GM18502 (cell line): ENCODE measurements around the gene TNIK.

Experiments used
- ATAC-seq: cut with Tn5 transposase; IDR thresholded peaks from one replicate; pipeline ENCODE4 v1.9.1; 2021; ENCODE audit warnings: mild to moderate bottlenecking; ENCODE audit not compliant: unreplicated experiment, poor library complexity

The TNIK gene

GRCh38 chr3:171077261-171077660 lies 382.9 kb downstream of the TNIK start:
- no peak for ATAC-seq

GRCh38 chr3:171072432-171072831 lies 387.8 kb downstream of the TNIK start:
- no peak for ATAC-seq

GRCh38 chr3:171068658-171069057 lies 391.5 kb downstream of the TNIK start:
- no peak for ATAC-seq

- ATAC-seq, result no peak
Measured at GRCh38 chr3:171066206-171066605, 394.0 kb downstream of the TNIK start.

DNA sequence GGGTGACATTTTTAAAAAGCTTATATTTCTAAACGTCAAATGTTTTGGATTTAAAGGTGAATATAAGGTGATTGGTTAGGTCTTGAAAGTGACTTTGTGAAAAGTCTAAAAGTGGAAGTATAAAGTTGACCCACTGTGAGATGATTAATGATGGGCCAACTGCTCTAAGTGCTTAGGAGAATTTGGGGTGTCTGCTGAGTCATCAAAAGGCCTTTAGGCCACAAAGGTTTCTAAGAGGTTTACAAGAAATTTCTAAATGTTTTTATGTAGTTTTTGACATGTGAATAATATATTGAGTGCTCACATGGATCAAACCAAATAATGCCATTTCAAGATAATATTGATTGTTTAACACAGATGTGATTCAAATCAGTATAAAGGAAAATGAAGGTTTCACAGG lies 394.5 kb downstream of the TNIK start:
- ATAC-seq, result no peak

GRCh38 chr3:171064461-171064860 lies 395.7 kb downstream of the TNIK start:
- ATAC-seq, result no peak

- no peak for ATAC-seq
Measured at GRCh38 chr3:171061749-171062148, 398.5 kb downstream of the TNIK start.

DNA sequence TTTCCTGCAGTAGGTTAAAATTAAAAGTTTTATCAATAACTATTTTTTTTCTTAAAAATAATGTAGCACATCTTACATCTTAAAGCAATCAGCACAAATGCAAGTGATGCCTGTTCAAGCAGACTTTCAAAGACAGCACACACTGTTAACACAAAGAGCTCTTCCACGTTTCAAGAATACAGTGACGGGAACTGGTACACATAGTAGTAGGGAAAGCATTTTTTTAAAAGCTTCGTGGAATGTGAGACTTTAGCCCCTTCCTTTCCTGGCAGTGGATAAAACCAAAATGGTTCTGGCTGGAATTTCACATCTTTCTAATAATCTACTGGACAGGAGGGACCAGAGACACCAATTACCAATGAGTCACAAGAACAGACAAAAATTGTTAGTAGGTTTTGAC lies 400.2 kb downstream of the TNIK start:
- ATAC-seq, result no peak

- no peak for ATAC-seq
Measured at GRCh38 chr3:171058873-171059603, 401.2 kb downstream of the TNIK start.

DNA sequence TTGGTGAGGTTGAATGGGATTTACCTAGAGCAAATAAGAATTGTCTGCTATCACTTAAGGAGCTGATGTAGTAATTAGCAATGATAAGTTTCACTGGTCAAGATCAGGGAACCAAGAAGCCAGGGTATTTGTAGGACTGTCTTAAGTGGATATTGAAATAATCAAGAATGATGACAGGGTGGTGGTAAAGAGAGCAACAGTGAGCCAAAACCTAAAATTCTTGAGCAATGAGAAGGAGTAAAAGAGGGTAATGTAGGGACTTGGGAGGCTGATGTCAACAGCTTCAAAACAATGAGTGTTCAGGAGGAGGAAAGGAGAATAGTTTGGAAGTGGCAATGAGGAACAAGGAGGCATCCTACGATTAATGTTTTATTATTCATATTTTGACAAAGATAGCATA lies 402.1 kb downstream of the TNIK start:
- ATAC-seq, result no peak

DNA sequence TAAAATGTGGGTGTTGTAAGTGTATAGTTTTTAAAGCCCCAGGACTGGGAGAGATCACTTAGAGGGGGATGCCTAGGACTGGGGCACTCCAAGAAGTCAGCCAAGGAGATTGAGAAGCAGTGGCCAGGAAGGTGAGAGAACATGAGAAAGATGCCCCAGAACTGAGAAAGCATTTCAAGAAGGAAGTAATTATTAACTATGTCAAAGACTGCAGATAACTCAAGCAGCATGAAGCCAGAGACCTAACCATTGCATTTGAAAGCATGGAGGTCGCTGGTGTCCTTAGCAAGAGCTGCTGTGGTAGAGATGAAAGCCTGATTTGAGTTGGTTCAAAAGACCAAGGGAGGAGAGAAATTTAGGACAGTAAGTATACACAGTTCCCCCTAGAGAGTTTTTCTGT lies 403.1 kb downstream of the TNIK start:
- no peak for ATAC-seq

DNA sequence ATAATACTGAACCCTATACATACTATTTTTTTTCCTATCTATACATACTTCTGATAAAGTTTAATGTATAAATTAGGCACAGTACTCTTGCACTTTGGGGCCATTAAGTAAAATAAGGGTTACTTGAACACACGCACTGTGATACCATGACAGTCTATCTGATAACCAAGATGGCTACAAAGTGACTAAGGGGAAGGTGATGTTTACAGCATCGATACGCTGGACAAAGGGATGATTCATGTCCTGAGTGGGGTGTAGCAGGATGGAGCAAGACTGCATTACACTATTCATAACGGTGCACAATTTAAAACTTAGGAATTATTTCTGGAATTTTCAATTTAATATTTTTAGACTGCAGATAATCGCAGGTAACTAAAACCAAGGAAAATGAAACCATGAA lies 403.7 kb downstream of the TNIK start:
- no peak for ATAC-seq

- no peak for ATAC-seq
Measured at GRCh38 chr3:171055336-171056178, 404.6 kb downstream of the TNIK start.

GRCh38 chr3:171054921-171055320 lies 405.3 kb downstream of the TNIK start:
- no peak for ATAC-seq

DNA sequence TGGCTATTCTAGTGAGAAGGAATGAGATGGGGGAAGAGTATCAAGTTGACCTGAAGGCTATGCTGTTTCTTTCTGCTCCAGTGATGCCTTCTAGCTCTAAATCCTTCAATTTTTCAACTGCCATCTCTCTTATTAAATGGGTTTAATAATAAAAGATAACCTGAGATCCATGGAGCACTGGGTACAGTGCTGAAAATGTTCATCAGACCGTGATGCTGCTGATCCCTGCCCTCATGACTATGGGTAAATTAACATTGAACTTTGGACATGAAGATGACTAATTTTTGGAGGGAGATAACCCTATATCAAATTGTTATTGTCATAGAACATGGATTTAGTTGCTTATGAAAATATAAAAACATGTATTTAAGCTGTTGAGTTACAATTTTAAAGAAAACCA lies 406.0 kb downstream of the TNIK start:
- ATAC-seq, result no peak

GRCh38 chr3:171049861-171050444 lies 410.3 kb downstream of the TNIK start:
- peak; percentile 93 for ATAC-seq

DNA sequence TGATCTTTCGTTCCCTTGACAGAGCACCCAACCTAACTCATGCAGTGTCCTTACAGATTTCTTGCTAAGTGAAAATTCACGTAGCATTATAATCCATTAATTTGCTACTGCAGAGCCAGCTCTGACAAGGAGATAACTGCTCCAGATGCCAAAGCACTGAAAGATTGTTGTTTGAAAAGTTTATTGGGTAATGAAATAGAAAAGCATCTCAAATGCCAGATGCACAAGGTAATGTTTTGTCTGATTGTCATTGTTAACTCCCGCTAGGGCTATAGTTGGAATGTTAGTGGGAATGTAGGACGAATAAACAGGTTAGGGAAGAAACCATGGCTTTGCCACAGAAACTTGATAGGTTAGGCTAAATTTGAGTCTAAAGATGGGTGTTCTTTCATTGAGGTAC lies 413.4 kb downstream of the TNIK start:
- no peak for ATAC-seq

DNA sequence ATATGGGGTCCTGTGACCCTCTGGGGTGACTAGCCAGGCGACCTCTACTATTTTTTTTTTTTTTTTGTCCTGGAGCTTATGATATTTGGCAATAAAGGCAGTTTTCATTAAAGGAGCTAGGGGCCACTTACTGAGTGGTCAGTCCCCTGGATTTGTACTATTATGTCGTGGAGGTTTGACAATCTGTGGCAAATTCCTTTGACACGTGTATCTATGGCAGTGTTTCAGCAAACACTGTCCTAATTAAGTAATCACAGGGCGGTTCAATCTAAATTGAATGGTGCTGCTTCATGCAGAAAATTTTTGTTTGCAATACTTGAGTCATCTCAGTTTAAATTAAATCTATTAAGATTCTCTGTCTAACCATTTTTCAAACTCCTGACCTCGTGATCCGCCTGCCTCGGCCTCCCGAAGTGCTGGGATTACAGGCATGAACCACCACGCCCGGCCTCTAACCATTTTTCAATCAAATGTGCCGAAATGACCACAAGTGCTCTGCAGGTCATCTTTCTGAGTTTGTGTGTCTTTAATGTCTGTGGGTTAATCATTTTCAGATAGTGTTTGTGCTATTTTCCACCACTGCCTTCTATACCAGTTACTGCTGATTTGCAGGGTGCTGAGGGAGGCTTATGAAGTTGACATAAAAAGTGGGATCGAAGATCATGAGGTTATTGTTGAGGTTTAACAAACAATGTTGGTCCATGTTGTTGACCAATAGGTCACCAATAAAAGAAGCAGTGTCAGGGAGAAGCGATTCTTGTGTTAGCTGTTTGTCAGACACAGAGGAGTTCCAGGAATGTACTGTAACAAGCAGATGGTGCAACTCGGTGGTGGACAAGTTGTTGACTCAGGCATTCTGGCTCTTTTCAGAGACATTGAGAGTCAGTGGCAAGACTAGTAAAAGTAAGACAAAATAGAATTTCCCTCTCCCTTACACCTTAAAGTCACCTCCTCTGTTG lies 415.1 kb downstream of the TNIK start:
- no peak for ATAC-seq

DNA sequence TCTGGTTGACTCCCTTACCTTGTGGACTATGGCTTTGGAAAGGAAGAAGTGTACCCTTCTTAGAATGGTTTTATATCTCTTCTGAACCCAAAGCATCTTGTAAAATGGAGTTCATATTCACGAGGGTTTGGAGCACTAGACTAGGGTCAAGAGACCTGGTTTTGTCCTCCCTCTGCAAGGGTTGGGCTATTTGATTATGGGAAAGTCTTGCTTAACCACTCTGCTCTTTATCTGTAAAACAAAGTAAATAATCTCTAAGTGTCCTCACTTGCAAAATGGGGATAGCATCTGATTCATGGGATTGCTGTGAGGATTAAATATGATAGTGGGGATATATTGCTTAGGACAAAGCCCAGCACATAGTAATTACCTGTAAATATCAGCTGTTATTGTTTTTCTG lies 415.8 kb downstream of the TNIK start:
- ATAC-seq, result no peak

GRCh38 chr3:171039674-171040073 lies 420.5 kb downstream of the TNIK start:
- ATAC-seq, result no peak
